ENCODE results near the gene CCDC12. TPM values are rescaled to one million over a fixed set of nuclear protein-coding genes. Genes with fewer than 3 reads are reported as not detected.

CCDC12 gene
- total RNA-seq, 1 donor from 2014 or later, result 64.3 TPM

GRCh38 chr3:46946856-46947545 is 29.5 kb downstream of the CCDC12 start:
- H3K27ac Mint-ChIP-seq, result peak overlapping the region; percentile 90
- peaks cover 7% of the 10 kb centered on the region for H3K36me3 Mint-ChIP-seq (ENCODE audit: insufficient read depth)
- peaks cover 83% of the 10 kb centered on the region for H3K4me1 Mint-ChIP-seq (ENCODE audit: low read depth)
- peak overlapping the region; percentile 18 for H3K4me3 Mint-ChIP-seq (ENCODE audit: low read depth)
- DNase-seq (ENCODE audit: low spot score, unreplicated experiment), result no peak
- H3K27me3 Mint-ChIP-seq, result no peaks in the 10 kb centered on the region
- TF ChIP-seq, protein P1, sequence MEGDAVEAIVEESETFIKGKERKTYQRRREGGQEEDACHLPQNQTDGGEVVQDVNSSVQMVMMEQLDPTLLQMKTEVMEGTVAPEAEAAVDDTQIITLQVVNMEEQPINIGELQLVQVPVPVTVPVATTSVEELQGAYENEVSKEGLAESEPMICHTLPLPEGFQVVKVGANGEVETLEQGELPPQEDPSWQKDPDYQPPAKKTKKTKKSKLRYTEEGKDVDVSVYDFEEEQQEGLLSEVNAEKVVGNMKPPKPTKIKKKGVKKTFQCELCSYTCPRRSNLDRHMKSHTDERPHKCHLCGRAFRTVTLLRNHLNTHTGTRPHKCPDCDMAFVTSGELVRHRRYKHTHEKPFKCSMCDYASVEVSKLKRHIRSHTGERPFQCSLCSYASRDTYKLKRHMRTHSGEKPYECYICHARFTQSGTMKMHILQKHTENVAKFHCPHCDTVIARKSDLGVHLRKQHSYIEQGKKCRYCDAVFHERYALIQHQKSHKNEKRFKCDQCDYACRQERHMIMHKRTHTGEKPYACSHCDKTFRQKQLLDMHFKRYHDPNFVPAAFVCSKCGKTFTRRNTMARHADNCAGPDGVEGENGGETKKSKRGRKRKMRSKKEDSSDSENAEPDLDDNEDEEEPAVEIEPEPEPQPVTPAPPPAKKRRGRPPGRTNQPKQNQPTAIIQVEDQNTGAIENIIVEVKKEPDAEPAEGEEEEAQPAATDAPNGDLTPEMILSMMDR (IDR thresholded peaks at IDR 0.05; ENCODE audit: unreplicated experiment), result no peak
- H3K9me3 Mint-ChIP-seq (ENCODE audit: low read depth), result no peaks in the 10 kb centered on the region

GRCh38 chr3:46946416-46946815 is 30.1 kb downstream of the CCDC12 start:
- Mint-ChIP-seq H3K27ac (peak overlapping the region; percentile 90), H3K36me3 (ENCODE audit: insufficient read depth) (peaks cover 8% of the 10 kb centered on the region), H3K4me3 (ENCODE audit: low read depth) (peak overlapping the region; percentile 18), H3K27me3 (no peaks in the 10 kb centered on the region), H3K4me1 (ENCODE audit: low read depth) (peaks cover 85% of the 10 kb centered on the region), H3K9me3 (ENCODE audit: low read depth) (no peaks in the 10 kb centered on the region)
- no peak for DNase-seq (ENCODE audit: low spot score, unreplicated experiment)
- TF ChIP-seq, protein P1 (IDR thresholded peaks at IDR 0.05; ENCODE audit: unreplicated experiment), result no peak

DNA sequence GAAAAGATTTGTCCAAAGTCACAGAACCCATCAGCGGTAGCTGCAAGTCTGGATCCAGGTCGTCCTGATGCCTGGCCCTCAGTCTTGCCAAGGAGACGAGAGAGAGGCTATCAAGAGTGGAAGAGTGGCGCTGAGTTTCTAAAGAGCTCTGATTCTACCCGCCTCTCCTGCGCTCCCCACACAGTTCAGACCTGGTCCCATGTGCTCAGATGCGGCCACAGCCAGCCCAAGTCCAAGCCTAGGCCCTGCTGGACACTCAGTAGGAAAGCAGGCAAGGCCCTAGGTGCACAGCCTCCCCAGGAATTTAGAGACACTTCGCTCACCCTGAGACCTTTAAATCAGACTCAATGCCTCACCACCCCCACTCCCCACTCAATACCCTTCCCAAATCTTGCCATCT is 32.4 kb downstream of the CCDC12 start:
- Mint-ChIP-seq H3K27ac (peak overlapping the region; percentile 90), H3K36me3 (ENCODE audit: insufficient read depth) (peaks cover 16% of the 10 kb centered on the region), H3K9me3 (ENCODE audit: low read depth) (no peaks in the 10 kb centered on the region), H3K4me1 (ENCODE audit: low read depth) (peaks cover 89% of the 10 kb centered on the region), H3K27me3 (no peaks in the 10 kb centered on the region), H3K4me3 (ENCODE audit: low read depth) (peak overlapping the region; percentile 15)
- DNase-seq (ENCODE audit: low spot score, unreplicated experiment), result no peak
- TF ChIP-seq, protein P1 (IDR thresholded peaks at IDR 0.05; ENCODE audit: unreplicated experiment), result no peak

DNA sequence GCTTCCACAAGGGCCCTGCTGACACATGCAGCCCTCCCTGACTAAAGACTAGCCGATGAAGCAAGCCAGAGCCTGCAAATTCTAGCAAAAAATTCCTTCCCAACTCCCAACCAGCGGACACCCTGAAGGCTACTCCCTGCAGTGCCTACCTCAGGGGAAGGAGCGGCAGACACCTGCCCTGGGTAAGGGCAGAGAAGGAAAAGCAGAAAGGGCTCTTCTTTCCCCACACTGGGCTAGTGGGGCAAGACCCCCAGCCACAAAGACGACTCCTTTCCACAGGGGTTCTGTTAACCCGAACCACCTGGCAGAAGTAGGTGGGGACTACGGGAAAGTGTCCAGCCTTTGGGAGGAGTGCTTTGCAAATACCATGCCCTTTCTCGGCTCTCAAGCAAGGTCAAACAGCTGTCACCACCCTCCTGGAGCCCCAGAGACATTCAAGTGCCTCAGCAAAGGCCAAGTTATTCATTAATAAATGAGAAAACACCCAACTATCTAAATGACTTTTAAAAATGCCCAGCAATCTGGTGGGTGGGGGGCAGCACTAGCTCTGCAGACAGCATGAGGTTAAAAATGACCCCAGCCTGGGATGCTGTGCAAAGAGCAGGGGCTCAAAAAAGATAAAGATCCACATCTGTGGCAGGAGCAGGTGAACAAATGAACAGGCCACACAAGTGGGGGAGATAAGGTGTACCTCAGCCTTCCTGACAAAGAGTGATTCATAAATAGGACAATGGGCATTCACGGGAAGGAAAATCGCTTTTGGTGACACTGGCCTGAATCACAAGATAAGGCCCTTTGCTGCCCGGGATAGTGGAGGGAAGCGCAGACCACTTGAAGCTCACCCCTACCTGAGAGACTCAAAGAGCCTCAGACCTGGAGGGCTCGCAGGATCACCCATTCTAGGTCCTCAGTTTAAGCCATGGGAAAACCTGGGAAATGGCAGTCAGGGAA is 33.0 kb downstream of the CCDC12 start:
- no peak for DNase-seq (ENCODE audit: low spot score, unreplicated experiment)
- Mint-ChIP-seq H3K4me3 (ENCODE audit: low read depth) (peak overlapping the region; percentile 68), H3K9me3 (ENCODE audit: low read depth) (no peaks in the 10 kb centered on the region), H3K36me3 (ENCODE audit: insufficient read depth) (peaks cover 21% of the 10 kb centered on the region), H3K27me3 (no peaks in the 10 kb centered on the region), H3K4me1 (ENCODE audit: low read depth) (peaks cover 88% of the 10 kb centered on the region), H3K27ac (peak overlapping the region; percentile 90)
- TF ChIP-seq, protein P1 (IDR thresholded peaks at IDR 0.05; ENCODE audit: unreplicated experiment), result no peak

DNA sequence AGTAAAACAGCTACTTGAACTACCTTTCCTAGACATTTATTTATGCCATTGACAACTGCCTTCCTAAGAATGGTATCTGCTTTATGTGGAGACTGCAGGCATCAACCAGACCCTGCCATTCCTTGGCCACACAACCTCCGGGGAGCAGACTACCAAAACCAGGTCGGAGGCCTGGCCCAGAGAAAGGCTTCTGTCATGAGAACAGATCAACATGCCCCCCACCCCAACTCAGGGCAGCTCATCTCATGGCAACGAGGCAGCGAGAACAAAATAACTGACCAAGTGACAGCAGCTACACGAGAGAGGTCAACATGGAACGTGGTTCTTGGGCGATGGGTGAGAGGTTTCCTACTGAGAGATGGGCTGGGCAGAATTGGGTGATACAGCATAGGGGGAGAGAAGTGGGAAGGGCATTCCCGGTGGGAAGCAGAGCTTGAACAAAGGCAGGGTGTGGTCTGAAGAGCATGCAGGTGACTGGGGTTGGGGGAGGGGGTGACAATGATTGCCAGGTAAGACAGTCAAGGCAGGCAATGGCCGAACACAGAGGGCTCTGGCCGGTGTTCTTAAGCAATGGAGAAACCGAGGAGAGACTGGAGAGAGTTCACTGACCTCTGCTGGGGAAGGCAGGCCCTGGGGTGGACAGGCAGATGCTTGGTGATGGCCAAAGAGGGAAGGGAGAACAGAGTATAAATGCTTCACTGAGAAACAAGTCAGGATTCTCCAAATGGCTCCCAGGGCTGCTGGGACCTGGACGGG is 33.9 kb downstream of the CCDC12 start:
- Mint-ChIP-seq H3K4me1 (ENCODE audit: low read depth) (peaks cover 85% of the 10 kb centered on the region), H3K27me3 (no peaks in the 10 kb centered on the region), H3K4me3 (ENCODE audit: low read depth) (peak overlapping the region; percentile 68), H3K9me3 (ENCODE audit: low read depth) (no peaks in the 10 kb centered on the region), H3K27ac (peak overlapping the region; percentile 90), H3K36me3 (ENCODE audit: insufficient read depth) (peaks cover 27% of the 10 kb centered on the region)
- DNase-seq (ENCODE audit: low spot score, unreplicated experiment), result no peak
- TF ChIP-seq, protein P1 (IDR thresholded peaks at IDR 0.05; ENCODE audit: unreplicated experiment), result no peak

All from progenitor cell of endocrine pancreas (in vitro differentiated cells).